Urothelium cell line (cell line): ENCODE measurements around the gene MKLN1.
A peak's percentile ranks its signal among the peaks of the same experiment; 100 is the strongest.
"Not testable (repeated sequence)": the region's sequence is repeated elsewhere in the genome, so short reads cannot be mapped to it uniquely, and the experiment has no call there.

ENCODE experiments used
- DNase-seq: peaks from one replicate; pipeline ENCODE4 v3.0.0; 2011; ENCODE audit warnings: low spot score, mixed read lengths
- FAIRE-seq: peaks from 2 replicates; lab custom pipeline; 2011; peaks lifted over from hg19 to GRCh38; lab: Jason Lieb, UNC

MKLN1 gene

GRCh38 chr7:131513245-131514061, 185.8 kb downstream of the MKLN1 start:
- FAIRE-seq, result peak; percentile 5
- peak; percentile 81 for DNase-seq

- DNase-seq, FAIRE-seq: not testable (repeated sequence)
Measured at GRCh38 chr7:131515471-131515870, 187.8 kb downstream of the MKLN1 start.

GRCh38 chr7:131517218-131517923, 189.7 kb downstream of the MKLN1 start:
- no peak for DNase-seq

DNA sequence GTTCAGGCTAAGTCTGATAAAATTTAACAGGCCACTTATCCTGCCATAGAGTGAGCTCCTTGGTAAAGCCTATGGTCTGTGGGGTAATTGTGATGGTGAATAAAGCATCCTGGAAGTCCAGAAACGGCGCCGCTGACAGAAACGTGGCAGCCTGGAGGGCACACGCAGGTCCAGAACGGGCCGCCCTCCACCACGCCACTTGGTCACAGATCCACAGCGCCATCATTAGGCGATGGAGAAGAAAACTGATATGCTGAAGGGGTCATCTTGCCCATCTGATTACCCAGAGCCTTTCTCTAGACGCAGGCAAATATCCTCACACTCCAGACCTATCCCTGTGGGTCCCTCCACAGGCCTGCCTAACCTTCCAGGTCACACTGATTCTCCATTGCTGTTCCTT, 190.9 kb downstream of the MKLN1 start:
- DNase-seq (no peak), FAIRE-seq (no peak)

More at GRCh38 chr7:131517218-131517923, 189.7 kb downstream of the MKLN1 start:
- FAIRE-seq, result no peak

DNA sequence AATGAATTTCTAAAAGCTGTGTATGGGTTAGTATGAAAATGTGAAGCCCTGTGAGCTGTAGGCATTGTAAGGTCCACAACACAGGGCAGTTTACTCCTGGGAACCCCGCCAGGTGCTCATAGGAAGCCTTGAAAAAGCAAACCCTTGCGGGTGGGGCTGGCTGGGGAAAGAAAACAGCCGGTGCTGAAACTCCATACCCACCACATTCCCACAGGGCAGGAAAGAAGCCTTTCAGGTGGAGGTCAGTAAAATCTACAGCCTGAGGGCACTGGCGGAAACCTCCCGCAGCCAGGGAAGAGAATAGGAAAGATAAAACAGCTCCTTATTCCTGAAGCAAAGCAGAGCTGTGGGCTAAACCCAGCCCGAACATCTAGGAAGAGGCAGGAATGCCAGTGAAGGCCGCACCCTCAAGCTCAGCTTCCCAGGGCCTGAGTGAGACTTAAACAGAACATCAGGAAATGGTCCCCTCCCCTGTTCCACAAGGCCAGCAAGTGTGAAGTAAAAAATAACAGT, 194.0 kb downstream of the MKLN1 start:
- DNase-seq, result no peak

DNA sequence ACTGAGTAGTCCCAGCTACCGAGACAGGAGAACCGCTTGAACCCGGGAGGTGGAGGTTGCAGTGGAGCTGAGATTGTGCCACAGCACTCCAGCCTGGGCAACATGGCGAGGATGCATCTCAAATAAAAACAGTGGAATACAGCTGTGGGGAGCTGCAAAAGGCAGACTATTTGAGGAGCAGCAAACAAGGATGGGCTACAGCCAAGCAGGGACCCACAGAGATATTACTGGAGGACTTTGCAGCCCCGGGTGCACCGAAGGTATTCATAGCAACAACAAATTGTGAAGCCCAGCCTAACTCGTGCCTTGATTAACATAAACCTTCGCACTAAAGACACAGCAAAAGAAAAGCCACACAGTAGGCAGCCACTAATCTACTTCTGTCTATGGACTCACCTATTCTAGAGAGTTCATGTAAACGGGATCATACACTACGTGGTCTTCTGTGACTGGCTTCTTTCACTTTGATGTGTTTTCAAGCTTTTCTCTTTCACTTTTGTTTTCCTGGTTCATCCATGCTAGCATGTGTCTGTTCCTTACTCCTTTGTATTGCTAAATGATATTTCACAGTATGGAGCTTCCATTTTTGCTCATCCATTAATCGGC, 194.8 kb downstream of the MKLN1 start:
- DNase-seq (no peak), FAIRE-seq (no peak)

More for the DNA sequence above, 194.0 kb downstream of the MKLN1 start:
- FAIRE-seq, result no peak

DNA sequence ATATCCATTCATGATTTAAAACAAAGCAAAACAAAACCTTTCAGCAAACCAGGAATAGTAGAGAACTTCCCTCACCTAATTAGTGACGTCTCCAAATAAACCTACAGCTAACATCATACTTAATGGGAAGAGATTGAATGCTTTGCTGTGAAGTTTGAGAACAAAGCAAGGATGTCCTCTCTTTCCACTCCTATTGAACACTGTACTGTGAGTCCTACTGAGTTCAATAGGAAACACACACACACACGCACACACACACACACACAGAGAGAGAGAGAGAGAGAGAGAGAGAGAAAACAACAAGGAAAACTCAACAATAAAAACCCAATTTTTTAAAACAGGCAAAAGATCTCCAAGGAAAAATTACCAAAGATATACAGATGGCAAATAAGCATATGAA, 196.4 kb downstream of the MKLN1 start:
- FAIRE-seq (no peak), DNase-seq (no peak)

DNA sequence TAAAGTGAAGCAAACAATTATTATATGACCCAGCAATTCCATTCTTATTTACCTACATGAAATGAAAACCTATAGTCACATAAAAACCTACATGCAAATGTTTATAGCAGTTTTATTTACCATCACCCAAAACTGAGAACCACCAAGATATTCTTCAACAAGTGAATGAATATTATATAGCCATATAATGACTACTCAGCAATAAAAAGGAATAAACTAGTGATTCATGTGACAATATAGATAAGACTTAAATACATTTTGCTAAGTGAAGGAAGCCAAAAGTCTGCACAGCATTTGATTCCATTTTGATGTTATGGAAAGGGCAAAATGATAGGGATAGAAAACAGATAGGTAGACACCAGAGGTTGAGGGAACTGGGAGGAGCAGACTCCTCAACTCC, 197.0 kb downstream of the MKLN1 start:
- no peak for DNase-seq
- no peak for FAIRE-seq

DNA sequence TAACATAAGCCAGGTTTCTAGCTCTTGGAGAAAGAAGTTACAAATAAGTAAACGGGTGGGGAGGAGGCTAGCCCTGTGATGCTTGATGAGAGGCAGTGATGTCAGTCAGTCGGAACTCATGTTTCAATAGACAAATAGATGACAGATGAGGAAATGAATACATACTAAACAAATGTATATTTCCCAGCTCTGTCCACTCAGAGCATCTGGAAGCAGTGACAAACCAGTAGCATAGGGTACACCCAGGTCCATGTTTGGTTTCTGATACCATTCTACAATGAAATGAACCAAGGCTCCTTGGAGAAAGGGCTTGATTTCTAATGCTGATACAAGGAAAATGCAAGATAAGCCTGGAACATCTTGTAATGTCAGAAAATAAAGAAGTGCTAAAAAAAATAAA, 198.1 kb downstream of the MKLN1 start:
- no peak for DNase-seq
- no peak for FAIRE-seq

- no peak for FAIRE-seq
- DNase-seq, result no peak
Measured at GRCh38 chr7:131527456-131527855, 199.8 kb downstream of the MKLN1 start.

GRCh38 chr7:131529179-131529578, 201.5 kb downstream of the MKLN1 start:
- DNase-seq (no peak), FAIRE-seq (no peak)

GRCh38 chr7:131529617-131530016, 201.9 kb downstream of the MKLN1 start:
- FAIRE-seq, result no peak

DNA sequence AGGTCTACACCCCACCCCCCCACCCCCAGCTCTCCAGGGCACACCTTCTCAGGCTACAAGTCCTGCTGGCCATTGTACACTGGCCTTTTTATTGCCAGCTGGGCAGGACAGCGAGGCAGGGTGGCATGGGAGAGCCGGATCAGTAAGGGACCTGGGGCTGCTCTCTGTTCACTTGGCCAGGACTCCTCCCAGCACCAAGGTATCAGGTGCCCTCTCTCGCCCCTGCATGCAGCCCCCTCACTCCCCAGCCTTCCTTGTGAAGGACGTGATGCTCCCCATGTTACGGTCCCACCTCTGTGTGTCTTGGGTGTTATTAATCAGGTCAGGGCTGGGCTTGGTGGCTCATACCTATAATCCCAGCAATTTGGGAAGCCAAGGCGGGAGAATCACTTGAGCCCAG, 202.5 kb downstream of the MKLN1 start:
- DNase-seq (no peak), FAIRE-seq (no peak)

More at GRCh38 chr7:131529617-131530016, 201.9 kb downstream of the MKLN1 start:
- DNase-seq, result no peak

GRCh38 chr7:131532570-131533091, 205.0 kb downstream of the MKLN1 start:
- FAIRE-seq, result no peak

DNA sequence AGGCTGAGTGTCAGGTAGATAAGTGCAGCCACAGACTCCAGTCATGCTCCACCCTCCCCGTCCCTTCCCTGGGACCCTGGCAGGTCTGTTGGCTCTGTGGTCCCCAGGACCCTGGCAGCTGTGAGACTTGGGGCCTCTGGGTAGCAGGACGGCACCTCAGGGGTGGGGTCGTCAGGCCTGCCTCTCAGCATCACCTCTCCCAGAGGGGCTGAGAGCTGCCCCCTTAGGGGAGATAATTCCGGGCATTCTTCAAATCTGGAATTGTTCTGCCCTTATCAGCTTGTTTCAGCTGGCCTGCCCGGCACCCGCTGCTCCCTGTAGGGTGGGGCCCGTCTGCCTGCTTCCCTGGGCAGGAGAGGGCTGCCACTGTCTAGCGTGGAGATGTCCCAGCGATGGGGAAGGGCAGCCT, 205.5 kb downstream of the MKLN1 start:
- no peak for FAIRE-seq

More at GRCh38 chr7:131532570-131533091, 205.0 kb downstream of the MKLN1 start:
- DNase-seq, result no peak

DNA sequence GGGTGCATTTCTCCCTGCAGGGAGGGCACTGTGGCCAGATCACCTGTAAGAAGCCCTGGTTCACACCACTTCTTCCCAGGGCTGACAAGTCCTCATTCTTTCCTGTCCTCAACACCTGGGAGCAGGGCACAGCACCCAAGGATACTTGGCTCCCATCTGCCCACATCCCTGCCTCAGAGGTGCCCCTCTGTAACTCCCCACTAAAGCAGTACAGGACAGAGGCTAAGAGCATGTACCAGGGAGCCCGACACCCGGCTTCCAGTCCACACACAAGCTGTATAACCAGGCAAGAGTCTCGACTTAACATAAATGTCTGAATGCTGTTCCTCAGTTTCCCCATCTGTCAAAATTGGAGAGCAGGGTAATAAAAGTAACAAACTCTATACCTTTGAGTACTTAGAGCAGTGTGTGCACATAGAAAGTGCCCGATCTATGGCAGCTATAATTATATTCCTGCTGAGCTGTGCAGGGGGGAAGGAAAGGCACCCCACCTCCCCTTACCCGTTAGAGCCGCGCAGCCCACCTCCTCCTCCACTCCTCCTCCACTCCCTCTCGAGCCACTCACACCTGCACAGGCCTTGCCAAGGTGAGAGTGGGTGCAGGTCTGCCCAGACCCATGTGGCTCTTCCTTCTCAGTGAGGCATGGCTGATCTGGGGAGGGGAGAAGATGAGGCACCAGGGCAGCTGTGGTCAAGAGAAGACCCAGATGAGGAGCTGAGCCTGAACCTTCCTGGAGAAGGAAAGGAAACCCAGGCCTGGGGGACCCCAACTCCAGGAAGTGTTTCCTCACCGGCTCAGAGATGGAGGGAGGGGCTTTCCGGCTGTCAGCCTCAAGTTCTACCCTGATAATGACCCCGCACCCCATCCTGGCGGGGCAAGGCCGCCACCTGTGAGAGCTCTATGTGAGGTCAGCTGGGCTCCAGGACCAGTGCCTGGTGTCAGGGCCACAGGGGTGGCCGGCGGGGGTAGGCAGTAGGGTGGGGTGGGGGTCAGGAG, 206.2 kb downstream of the MKLN1 start:
- DNase-seq, result no peak
- FAIRE-seq, result no peak

More for the DNA sequence above, 205.5 kb downstream of the MKLN1 start:
- DNase-seq, result no peak

DNA sequence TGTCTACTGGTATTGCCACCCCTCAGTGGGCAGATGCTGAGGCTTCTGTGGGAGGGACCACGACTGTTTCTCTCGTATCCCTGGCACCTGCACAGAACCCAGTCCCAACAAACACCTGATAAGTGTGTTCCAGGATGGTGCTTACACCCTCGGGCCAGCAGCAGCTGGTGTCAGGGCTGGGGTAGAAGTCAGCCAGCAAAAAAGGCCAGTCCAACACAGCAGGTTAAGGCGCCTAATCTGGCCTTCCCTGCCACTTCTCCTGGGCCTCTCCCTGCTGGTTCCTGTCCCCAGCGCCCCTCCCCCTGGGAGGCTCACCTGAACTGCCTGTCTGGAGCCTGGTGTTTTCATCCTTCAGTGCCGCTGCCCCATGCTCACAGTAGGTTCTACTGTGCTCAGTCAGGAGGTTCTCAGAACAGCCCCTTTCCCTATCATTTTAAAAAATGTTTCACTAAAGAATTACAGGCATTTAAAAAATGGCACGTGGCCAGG, 208.7 kb downstream of the MKLN1 start:
- FAIRE-seq (no peak), DNase-seq (no peak)

DNA sequence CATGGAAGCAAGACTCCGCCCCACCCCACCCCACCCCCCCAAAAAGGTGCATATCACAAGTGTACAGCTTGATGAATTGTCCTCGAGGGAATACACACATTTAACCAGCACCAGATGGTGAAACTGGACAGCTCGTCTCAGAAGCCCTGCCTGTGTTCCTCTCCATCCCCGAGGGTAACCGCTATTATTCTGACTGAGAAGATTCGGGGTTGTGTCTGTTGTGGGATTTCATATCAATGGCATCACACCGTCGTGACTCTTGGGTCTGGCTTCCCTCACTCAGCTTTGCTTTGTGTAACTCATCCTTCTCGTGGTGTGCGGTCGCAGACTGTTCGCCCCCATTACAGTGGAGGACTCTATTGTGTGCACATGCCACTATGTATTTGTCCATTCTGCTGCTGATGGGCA, 209.9 kb downstream of the MKLN1 start:
- no peak for DNase-seq
- no peak for FAIRE-seq

GRCh38 chr7:131538071-131538812, 210.6 kb downstream of the MKLN1 start:
- DNase-seq, result peak; percentile 81
- no peak for FAIRE-seq
